Ascending aorta (tissue), 2 donors: ENCODE data around the gene MICU1. TPM values are rescaled to one million over a fixed set of nuclear protein-coding genes. Genes with fewer than 3 reads are reported as not detected.

Source experiments
- DNase-seq, 2 donors: peaks; one replicate each; pipeline ENCODE4 v3.0.0-alpha.2; 2019; ENCODE audit warnings: low spot score in 2 of 2
- H3K27ac ChIP-seq, 2 donors: fragments of 200-600 bp; sonication (generic); one replicate each; pipeline ENCODE4 v1.5.1; 2016 to 2017; ENCODE audit warnings: mild to moderate bottlenecking in 1 of 2
- H3K27me3 ChIP-seq: fragments of 200-600 bp; sonication (generic); one replicate; pipeline ENCODE4 v1.5.1; 2017
- H3K36me3 ChIP-seq, 2 donors: fragments of 200-600 bp; sonication (generic); one replicate each; pipeline ENCODE4 v1.5.1; 2016
- H3K4me1 ChIP-seq, 2 donors: fragments of 200-600 bp; sonication (generic); one replicate each; pipeline ENCODE4 v1.5.1; 2016 to 2017; ENCODE audit warnings: mild to moderate bottlenecking in 1 of 2
- H3K4me3 ChIP-seq, 2 donors: fragments of 200-600 bp; sonication (generic); one replicate each; pipeline ENCODE4 v1.5.1; 2016 to 2017; ENCODE audit warnings: mild to moderate bottlenecking in 1 of 2
- H3K9me3 ChIP-seq, 2 donors: fragments of 200-600 bp; sonication (generic); one replicate each; pipeline ENCODE4 v1.5.1; 2016
- intact Hi-C: fragments of 100-400 bp; cut with DNase I; formaldehyde crosslinking; loops from one replicate; pipeline ENCODE4 v1.15.1; 2023
- total RNA-seq: library from RNA; depleted of rRNA; stranded (reverse); fragments of >200 nt; gene quantifications from one replicate; pipeline ENCODE4 v1.1.0, GENCODE V29; 2016
- TF ChIP-seq, protein P1 (sequence below), 3 experiments: fragments of 200-600 bp in 2 of 3; fragments of 450-650 bp in 1 of 3; sonication (generic) in 2 of 3; IDR thresholded peaks; one replicate each; pipeline ENCODE4 v1.5.1; 2016 to 2019; ENCODE audit warnings: antibody characterized with exemption in 3 of 3, mild to moderate bottlenecking in 1 of 3, moderate library complexity in 1 of 3

MICU1 gene
- total RNA-seq, 1 donor from 2014 or later: 18.9 TPM

DNA sequence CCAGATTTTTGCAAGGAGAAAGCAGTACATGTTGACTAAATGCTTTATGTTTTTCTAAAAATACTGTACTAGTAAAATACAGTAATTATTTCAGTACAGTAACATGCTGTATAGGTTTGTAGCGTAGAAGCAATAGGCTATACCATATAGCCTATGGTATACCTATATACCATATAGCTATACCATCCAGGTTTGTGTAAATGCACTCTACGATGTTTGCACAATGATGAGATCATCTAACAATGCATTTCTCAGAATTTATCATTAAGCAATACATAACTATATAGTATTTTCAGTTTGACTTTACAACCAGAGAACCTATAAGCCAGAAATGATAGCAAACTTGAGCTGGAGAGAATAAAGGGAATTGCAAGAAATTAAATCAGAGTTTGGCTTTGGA lies 161.4 kb downstream of the MICU1 start:
- intact Hi-C loops: no loop called here
- Histone ChIP-seq H3K9me3 (no peaks in the 10 kb centered on the region), H3K27ac (no peak overlapping the region), H3K4me1 (no peaks in the 10 kb centered on the region), H3K27me3 (no peaks in the 10 kb centered on the region), H3K4me3 (no peak overlapping the region), H3K36me3 (no peaks in the 10 kb centered on the region)
- TF ChIP-seq, protein P1, sequence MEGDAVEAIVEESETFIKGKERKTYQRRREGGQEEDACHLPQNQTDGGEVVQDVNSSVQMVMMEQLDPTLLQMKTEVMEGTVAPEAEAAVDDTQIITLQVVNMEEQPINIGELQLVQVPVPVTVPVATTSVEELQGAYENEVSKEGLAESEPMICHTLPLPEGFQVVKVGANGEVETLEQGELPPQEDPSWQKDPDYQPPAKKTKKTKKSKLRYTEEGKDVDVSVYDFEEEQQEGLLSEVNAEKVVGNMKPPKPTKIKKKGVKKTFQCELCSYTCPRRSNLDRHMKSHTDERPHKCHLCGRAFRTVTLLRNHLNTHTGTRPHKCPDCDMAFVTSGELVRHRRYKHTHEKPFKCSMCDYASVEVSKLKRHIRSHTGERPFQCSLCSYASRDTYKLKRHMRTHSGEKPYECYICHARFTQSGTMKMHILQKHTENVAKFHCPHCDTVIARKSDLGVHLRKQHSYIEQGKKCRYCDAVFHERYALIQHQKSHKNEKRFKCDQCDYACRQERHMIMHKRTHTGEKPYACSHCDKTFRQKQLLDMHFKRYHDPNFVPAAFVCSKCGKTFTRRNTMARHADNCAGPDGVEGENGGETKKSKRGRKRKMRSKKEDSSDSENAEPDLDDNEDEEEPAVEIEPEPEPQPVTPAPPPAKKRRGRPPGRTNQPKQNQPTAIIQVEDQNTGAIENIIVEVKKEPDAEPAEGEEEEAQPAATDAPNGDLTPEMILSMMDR (IDR thresholded peaks at IDR 0.05): no peak
- no peak for DNase-seq

DNA sequence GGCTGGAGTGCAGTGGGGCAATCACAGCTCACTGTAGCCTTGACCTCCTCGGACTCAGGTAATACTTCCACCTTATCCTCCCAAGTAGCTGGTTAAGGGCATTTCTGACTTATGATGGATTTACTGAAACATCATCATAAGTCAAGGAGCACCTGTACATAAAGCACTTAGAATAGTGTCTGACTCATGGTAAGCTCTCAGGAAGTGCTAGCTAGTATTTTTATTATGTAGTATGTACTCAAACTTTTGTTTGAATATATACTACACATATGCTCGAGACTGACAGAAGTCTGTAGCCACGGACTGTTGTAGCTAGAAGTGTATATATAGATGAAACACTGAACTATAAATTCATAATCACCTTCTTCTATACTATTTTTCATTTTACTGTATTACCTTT lies 163.6 kb downstream of the MICU1 start:
- intact Hi-C loops: no loop called here
- Histone ChIP-seq H3K4me3 (no peak overlapping the region), H3K36me3 (no peaks in the 10 kb centered on the region), H3K9me3 (no peaks in the 10 kb centered on the region), H3K27me3 (no peaks in the 10 kb centered on the region), H3K27ac (no peak overlapping the region), H3K4me1 (no peaks in the 10 kb centered on the region)
- TF ChIP-seq, protein P1 (IDR thresholded peaks at IDR 0.05): no peak
- DNase-seq: no peak

DNA sequence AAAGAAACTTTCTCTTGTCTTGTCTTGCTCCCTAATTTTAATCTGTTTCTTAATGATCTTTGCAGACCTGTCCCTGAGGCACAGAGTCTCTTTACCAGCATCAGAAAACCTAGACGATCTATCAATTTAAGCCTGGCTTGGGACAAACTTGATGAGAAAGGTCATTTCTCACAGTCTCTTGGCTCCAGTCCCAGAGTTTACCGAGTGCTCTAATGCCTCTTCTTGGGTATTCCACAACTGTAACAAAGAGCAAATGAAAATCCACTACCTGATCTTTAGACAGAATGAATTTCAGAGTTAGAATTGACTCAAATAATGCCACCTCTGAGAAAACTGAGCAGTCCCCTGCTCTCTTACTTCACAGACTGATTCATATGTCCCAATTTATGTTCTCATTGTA lies 164.8 kb downstream of the MICU1 start:
- H3K36me3 ChIP-seq: no peaks in the 10 kb centered on the region
- H3K9me3 ChIP-seq: no peaks in the 10 kb centered on the region
- intact Hi-C loops: no loop called here
- no peaks in the 10 kb centered on the region for H3K4me1 ChIP-seq
- no peak overlapping the region for H3K4me3 ChIP-seq
- H3K27ac ChIP-seq: no peak overlapping the region
- H3K27me3 ChIP-seq: no peaks in the 10 kb centered on the region
- DNase-seq: no peak
- TF ChIP-seq, protein P1 (IDR thresholded peaks at IDR 0.05): no peak

DNA sequence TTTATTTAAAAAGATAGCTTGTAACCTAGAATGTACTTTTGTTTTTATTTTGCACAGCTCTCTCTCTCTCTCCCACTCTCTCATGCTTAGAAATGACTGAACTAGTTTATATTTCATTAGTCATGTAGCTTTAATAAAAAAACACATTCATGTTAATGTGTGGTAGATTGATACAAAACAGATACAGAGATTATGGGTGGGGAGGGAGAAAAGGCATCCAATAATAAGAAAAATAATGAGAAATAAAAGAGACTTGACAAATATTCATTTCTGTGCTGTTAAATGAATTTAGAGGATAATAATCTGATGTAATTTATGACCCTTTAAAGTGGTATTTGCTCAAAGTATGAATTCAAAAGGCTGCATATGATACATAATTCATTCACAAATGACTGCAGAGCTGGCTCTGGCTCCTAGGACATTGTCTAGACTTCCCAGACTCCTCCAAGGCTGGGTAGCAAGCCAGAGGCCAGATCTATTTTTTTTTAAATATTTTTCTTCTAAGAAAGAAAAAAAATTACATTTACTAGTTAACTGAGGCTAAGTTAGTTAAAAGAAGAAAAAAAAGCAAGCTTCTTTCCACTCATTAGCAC lies 165.5 kb downstream of the MICU1 start:
- H3K36me3 ChIP-seq: no peaks in the 10 kb centered on the region
- H3K27me3 ChIP-seq: no peaks in the 10 kb centered on the region
- H3K27ac ChIP-seq: no peak overlapping the region
- no peak overlapping the region for H3K4me3 ChIP-seq
- intact Hi-C loops: no loop called here
- DNase-seq: no peak
- H3K9me3 ChIP-seq: no peaks in the 10 kb centered on the region
- TF ChIP-seq, protein P1 (IDR thresholded peaks at IDR 0.05): no peak
- no peaks in the 10 kb centered on the region for H3K4me1 ChIP-seq

DNA sequence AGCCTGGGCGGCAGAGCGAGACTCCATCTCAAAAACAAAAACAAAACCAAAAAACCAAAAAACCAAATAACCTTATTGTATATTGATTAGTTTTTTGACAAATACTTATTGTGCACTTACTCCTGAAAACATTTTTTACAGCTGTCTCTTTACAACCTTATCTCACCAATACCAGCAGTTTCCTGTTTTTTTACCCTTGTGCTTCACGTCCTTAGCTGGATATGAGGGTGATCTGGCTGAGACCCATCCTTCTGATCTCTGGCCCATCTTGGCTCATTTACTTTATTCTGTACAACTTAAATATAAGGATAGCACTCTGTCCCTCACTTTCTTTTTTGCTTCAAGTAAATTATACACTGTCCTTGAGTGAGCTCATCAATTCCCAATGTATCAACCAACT lies 166.6 kb downstream of the MICU1 start:
- intact Hi-C loops: no loop called here
- TF ChIP-seq, protein P1 (IDR thresholded peaks at IDR 0.05): no peak

More for the DNA sequence above, 166.6 kb downstream of the MICU1 start:
- Histone ChIP-seq H3K4me3 (no peak overlapping the region), H3K9me3 (no peaks in the 10 kb centered on the region), H3K36me3 (no peaks in the 10 kb centered on the region), H3K27ac (no peak overlapping the region), H3K4me1 (no peaks in the 10 kb centered on the region), H3K27me3 (no peaks in the 10 kb centered on the region)
- DNase-seq: no peak
